HT1080 (cell line): ENCODE measurements around the gene KEL. TPM values are rescaled to one million over a fixed set of nuclear protein-coding genes. Genes with fewer than 3 reads are reported as not detected.
A peak's percentile ranks its signal among the peaks of the same experiment; 100 is the strongest.

Experiments used
- DNase-seq: peaks from one replicate; pipeline ENCODE4 v3.0.0-alpha.2; 2015; ENCODE audit warnings: low read depth
- total RNA-seq: library from RNA; depleted of rRNA; stranded (reverse); fragments of >200 nt; shearing (Covaris generic); gene quantifications from 2 replicates; pipeline ENCODE4 v1.2.3, GENCODE V29; 2014

The KEL gene
- total RNA-seq, 1 experiment from 2014 or later, result not detected

GRCh38 chr7:142932386-142933091 lies 29.6 kb downstream of the KEL start:
- DNase-seq, result no peak

GRCh38 chr7:142930126-142930730 lies 31.9 kb downstream of the KEL start:
- DNase-seq, result no peak

GRCh38 chr7:142927949-142928348 lies 34.2 kb downstream of the KEL start:
- DNase-seq, result no peak

GRCh38 chr7:142927085-142927745 lies 34.9 kb downstream of the KEL start:
- DNase-seq, result no peak

GRCh38 chr7:142925413-142925812 lies 36.8 kb downstream of the KEL start:
- DNase-seq, result no peak

GRCh38 chr7:142923391-142923790 lies 38.8 kb downstream of the KEL start:
- DNase-seq, result no peak

GRCh38 chr7:142919656-142920055 lies 42.5 kb downstream of the KEL start:
- DNase-seq, result no peak

- no peak for DNase-seq
Measured at GRCh38 chr7:142918901-142919300, 43.3 kb downstream of the KEL start.

- DNase-seq, result no peak
Measured at GRCh38 chr7:142917447-142917846, 44.7 kb downstream of the KEL start.

GRCh38 chr7:142916508-142916907 lies 45.7 kb downstream of the KEL start:
- no peak for DNase-seq

- DNase-seq, result no peak
Measured at GRCh38 chr7:142915315-142915714, 46.8 kb downstream of the KEL start.

- no peak for DNase-seq
Measured at GRCh38 chr7:142914121-142914520, 48.0 kb downstream of the KEL start.

GRCh38 chr7:142913566-142913965 lies 48.6 kb downstream of the KEL start:
- no peak for DNase-seq

GRCh38 chr7:142913051-142913450 lies 49.1 kb downstream of the KEL start:
- no peak for DNase-seq

GRCh38 chr7:142910481-142910880 lies 51.7 kb downstream of the KEL start:
- DNase-seq, result no peak

- no peak for DNase-seq
Measured at GRCh38 chr7:142910031-142910433, 52.1 kb downstream of the KEL start.

GRCh38 chr7:142908921-142909890 lies 53.0 kb downstream of the KEL start:
- peak; percentile 29 for DNase-seq

GRCh38 chr7:142908290-142908689 lies 53.9 kb downstream of the KEL start:
- DNase-seq, result no peak

- DNase-seq, result no peak
Measured at GRCh38 chr7:142906643-142907042, 55.5 kb downstream of the KEL start.

GRCh38 chr7:142905759-142906158 lies 56.4 kb downstream of the KEL start:
- DNase-seq, result no peak

- no peak for DNase-seq
Measured at GRCh38 chr7:142904128-142904527, 58.0 kb downstream of the KEL start.
